Stromal cell of bone marrow (primary cell): Measurements from ENCODE around the gene BIN2.

Source experiments
- DNase-seq: peaks from one replicate; pipeline ENCODE4 v3.0.0-alpha.2; 2012; ENCODE audit warnings: low read depth

The BIN2 gene

GRCh38 chr12:51323966-51324895 is at the start of gene BIN2:
Gene BIN2, minus strand, starts transcription at chr12:51324174. Its CDS starts 72 bp downstream, at chr12:51324102.
- DNase-seq: no peak

GRCh38 chr12:51373187-51373586 is 49.2 kb upstream of the BIN2 start:
- no peak for DNase-seq

GRCh38 chr12:51372021-51372420 is 48.0 kb upstream of the BIN2 start:
- DNase-seq: no peak

DNA sequence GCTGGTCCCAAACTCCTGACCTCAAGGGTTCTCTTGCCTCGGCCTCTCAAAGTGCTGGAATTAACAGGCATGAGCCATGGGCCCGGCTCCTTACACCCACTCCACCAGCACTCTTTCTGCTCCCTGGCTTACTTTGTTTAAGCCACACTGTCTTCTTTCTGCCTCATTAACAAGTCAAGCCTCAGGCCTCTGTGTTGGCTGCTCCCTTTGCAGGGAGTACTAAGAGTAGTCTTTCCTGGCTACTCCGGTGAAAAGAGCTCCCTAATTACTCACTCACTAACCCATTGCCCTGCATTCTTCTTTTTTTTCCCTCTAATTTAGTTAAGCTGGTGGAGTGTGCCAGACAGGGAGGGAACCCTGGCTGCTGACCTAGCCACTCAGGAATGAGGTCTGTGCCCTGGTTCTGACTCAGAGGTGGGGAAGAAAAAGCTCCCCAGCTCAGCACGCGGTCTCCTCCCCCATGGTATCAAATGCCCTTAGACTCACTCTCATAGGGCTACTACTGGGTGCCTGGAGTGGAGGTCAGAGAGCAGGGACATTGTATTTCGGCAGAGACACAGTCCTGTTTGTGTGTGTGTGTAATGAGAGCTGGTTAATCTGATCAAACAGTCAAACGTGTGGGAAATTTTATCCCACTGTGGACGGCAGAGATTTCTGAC is 47.5 kb upstream of the BIN2 start:
- DNase-seq: peak; percentile 96

DNA sequence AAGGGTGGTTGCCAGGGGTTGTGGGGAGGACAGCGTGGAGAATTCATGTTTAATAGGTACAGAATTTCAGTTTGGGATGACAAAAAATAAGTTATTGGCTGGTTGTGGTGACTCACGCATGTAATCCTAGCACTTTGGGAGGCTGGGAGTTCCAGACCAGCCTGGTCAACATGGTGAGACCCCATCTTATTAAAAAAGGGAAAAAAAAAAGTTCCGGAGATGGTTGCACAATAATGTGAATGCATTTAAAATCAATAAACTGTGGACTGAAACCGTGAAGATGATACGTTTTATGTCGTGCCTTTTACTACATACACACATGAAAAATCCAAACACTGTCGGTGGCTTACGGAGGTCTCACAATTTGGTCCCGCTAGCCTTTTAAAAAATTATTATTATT is 46.7 kb upstream of the BIN2 start:
- no peak for DNase-seq

GRCh38 chr12:51369581-51369980 is 45.6 kb upstream of the BIN2 start:
- DNase-seq: no peak

DNA sequence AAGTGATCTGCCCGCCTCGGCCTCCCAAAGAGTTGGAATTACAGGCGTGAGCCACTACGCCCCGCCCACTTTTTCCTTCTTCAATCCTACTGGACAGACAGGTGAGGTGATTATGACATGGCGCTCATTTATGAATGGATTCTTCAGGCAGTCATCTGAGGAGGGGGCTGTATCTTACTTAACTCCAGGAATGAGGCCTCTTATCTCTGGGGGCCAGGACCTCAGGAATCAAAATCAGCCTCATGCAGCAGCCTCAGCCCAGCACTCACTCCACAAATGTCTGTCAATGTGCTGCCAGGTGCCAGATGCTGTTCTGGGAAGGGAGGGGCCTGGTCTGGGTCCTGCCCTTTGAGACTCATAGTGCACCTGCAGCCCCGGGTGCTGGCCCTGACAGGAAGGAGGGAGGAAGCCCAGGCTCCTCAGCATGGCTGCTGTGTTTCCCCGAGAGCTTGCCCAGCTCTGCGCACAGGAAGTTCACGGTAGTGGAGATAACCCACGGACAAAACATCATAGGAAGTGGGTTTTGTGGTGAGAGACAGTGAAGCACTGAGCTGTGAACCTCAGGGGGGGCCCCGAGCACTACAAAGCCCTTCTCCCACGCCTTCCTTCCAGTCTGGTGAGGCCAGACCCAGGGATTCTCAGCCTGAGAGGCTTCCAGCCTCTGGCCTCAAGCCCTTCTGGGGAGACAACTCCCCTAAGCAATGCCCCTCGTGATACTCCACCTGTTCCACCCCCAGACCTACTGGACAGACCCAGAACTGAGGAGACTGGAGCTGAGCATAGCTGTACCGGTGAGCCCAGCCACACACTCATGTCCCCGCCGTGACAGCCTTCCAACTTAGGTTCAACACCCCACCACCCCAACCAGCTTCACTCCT is 44.9 kb upstream of the BIN2 start:
- DNase-seq: no peak

DNA sequence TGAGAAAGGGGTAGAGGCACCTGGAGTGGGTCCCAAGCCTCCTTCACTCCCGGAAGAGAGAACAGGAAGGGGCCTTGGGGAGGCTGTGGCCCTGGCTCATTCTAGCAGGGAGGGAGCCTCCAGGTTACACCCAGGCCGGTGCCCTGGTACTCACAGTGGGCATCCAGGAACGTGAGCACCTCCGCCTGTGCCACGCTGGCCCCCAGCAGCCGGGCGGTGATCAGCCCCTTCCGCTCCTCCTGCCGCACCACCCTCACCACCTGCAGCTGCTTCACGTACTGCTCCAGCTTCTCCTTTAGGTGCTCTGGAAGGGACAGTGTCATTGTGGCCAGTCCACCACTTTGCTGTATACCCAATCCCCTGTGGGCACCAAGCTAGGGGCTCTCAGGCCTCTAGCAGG is 41.3 kb upstream of the BIN2 start:
- DNase-seq: no peak

- no peak for DNase-seq
These were observed 40.0 kb upstream of the BIN2 start for GRCh38 chr12:51364001-51364400.

DNA sequence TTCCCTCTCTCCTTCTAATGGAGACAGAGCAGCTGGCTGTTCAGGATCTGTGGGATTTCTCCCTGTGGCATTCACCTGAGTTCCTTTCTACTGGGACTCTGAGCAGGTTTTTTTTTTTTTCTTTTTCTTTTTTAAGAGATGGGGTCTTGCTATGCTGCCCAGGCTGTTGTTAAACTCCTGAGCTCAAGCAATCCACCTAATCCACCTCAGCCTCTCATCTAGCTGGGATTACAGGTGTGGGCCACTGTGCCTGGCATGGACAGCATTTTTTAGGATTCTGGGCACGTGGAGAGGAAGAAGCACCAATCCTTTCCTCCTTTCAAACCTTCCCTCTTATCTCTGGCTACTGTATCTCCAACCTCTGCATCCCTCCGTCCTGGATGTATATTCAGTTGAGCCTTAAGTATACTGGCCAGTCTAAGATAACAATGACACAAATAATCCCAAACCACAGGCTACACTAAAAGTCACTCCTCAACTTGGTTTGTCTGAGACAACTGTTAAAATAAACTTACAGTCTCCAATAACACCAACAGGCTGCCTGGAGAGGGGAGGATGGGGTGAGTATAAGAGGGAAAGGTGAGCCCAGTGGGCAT is 38.9 kb upstream of the BIN2 start:
- no peak for DNase-seq

GRCh38 chr12:51362307-51362706 is 38.3 kb upstream of the BIN2 start:
- no peak for DNase-seq

GRCh38 chr12:51361161-51362016 is 37.4 kb upstream of the BIN2 start:
- DNase-seq: no peak

DNA sequence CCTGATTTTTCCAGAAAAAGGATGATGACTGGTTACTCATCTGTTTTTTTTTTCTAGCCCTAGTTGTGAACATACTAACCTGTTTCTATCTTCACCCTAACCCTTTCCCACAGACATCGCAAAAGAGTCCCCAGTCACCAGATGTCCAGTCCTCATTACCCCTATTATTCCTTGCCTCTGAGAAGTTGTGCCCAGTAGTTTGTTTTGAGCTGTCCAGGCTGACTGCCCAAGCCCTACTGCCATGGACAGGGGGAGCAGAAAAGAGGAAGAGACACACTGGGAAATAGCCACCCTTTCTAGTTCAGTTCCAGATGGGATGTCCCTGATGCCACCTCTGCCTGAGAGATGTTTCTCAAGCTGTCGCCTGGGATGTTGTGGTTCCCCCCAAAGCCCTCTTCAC is 36.3 kb upstream of the BIN2 start:
- no peak for DNase-seq

DNA sequence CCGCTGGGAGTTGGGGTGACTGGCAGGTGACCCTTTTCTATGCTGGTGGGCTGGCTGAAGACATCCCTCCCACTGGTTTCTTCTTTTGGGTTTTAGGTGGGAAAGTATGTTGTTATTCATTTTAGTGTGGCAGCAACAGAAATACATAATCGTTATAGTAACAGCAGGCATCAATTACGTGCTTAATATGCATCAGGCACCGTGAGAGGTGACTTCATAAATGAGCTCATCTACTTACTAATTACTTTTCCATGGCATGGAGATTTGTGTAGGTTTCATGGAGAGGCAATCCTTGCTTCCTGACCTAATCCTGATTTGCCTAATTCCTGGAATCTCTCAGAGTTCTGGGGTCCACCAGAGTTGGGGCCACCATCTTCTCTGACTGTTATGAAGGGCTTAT is 35.9 kb upstream of the BIN2 start:
- DNase-seq: no peak

DNA sequence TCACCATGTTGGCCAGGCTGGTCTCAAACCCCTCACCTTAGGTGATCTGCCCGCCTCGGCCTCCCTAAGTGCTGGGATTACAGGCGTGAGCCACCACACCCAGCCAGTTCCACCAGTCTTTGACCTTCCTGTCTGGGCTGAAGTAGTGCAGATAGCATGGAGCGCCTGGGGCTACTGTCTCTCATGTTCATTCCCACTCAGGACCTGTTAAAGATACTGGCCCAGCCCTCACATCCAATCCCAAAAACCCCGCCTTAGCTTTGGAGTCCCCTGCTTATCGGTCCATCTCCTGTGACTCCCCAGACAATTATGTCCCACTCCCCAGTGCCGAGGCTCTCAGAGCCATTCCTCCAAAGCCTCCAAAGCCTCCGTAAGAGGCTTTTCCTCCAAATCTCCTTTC is 34.5 kb upstream of the BIN2 start:
- DNase-seq: no peak

DNA sequence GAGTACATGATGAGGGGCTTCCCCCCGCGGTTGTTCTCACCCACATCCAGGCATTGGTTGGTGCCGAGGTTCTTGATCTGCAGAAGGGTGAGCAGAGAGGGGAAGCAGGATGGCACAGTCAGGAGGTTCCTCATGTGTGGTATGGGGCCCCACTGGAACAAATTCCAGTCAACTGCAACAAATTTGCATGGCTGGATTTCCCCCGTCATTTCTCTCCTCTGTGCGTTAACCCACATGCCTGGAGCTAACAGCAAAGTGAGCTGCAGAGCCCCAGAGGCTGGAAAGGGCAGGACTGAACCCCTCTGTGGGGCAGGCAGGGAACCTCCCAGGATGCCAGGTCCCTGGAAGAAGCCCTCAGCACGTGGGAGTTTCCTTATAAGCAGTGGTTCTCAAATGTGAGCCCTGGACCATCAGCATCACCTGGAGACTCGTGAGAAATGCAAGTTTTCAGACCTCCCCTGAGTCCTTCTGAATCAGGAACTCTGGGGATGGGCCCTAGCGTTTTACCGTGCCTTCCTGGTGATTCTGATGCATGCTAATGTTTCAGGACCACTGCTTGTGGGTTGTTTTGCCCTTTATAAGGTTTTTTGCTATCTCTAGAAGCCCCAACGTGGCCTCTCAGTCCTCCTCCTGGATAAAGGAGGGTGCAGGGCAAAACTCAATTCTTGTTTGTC is 33.5 kb upstream of the BIN2 start:
- DNase-seq: no peak

GRCh38 chr12:51351913-51352532 is 28.0 kb upstream of the BIN2 start:
- DNase-seq: peak; percentile 45

- DNase-seq: no peak
These were observed 25.1 kb upstream of the BIN2 start for GRCh38 chr12:51349026-51349425.

DNA sequence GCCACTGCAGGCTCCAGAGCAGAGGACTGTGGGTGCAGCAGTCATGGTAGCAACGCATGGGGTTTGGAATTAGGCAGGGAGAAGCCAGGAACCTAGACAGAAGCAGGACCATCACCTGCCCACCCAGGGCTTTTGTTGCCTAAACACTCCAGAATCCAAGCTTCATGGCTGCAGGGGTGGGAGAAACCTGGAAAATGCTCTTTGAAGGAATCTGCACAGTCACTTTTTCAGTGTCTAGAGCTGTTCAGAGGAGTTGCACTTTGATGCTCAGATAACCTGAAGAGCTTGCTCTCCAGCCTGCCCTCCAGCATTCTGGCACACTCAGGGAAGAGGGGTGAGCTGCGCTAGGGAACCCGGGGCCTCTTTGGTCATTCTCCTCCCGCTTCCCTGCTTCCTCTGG is 24.1 kb upstream of the BIN2 start:
- no peak for DNase-seq

GRCh38 chr12:51346581-51346980 is 22.6 kb upstream of the BIN2 start, which contains the start of gene CELA1:
Gene CELA1, minus strand, starts transcription at chr12:51346679. Its CDS starts 41 bp downstream, at chr12:51346638.
- no peak for DNase-seq
